ENCODE data around the gene DGKB. TPM values are rescaled to one million over a fixed set of nuclear protein-coding genes. Genes with fewer than 3 reads are reported as not detected.

DGKB gene
- polyA plus RNA-seq, 1 donor (not counting 4 experiments of a cell fraction or from before 2014, with no cell fraction given): 0.01 TPM

DNA sequence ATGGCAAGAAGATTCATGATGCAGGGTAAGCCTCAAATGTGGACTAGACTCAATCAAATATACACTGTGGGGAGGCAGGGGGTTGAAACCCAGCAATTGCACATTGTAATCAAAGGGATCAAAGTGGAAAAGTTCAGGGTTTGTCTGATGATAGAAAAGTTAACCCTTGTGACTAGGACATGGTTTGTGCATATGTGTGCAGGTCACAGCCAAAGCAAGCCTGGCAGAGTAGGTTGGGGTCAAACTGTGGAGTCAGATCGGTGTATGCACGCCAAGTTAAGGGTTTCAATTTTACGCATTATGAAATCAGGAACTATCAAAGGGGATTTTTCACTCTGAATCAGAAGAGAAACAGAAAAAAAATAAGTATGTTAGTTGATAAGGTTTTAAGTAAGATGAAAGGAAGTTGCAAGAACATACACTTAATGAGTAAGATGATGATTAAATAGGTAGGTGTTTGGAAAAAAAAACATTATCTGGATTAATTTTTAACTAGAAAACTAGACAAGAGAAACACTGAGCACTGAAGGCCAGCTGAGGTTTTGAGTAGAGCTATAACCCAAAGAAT, 188.3 kb downstream of the DGKB start:
- Histone ChIP-seq H4K20me1 (ENCODE audit: control insufficient read depth, extremely low read depth, insufficient read depth, low read length) (no peaks in the 10 kb centered on the region), H3K27me3 (ENCODE audit: control insufficient read depth, extremely low read depth, insufficient read depth, low read length) (no peaks in the 10 kb centered on the region), H3K27ac (ENCODE audit: control insufficient read depth, insufficient read depth, low read length) (no peak overlapping the region), H3K4me3 (ENCODE audit: control insufficient read depth in 2 of 3, extremely low read depth in 1 of 3, insufficient read depth in 2 of 3, low read depth in 1 of 3, low read length in 3 of 3) (no peak overlapping the region), H3K79me2 (ENCODE audit: control insufficient read depth, insufficient read depth, low read length) (no peaks in the 10 kb centered on the region), H3K4me1 (ENCODE audit: control insufficient read depth, extremely low read depth, insufficient read depth, low read length) (no peaks in the 10 kb centered on the region), H3K9me1 (ENCODE audit: control insufficient read depth, extremely low read depth, insufficient read depth, low read length) (no peaks in the 10 kb centered on the region), H3K9me3 (ENCODE audit: control insufficient read depth, low read depth, low read length) (no peaks in the 10 kb centered on the region), H3K36me3 (ENCODE audit: control insufficient read depth in 2 of 2, extremely low read depth in 1 of 2, insufficient read depth in 2 of 2, low read length in 2 of 2) (no peaks in the 10 kb centered on the region), H2AFZ (ENCODE audit: control insufficient read depth, low read length) (no peak overlapping the region), H3K4me2 (ENCODE audit: control insufficient read depth, extremely low read depth, insufficient read depth, low read depth, low read length) (no peak overlapping the region), H3K9ac (ENCODE audit: control insufficient read depth, extremely low read depth, insufficient read depth, low read length) (no peak overlapping the region)
- TF ChIP-seq, protein P1, sequence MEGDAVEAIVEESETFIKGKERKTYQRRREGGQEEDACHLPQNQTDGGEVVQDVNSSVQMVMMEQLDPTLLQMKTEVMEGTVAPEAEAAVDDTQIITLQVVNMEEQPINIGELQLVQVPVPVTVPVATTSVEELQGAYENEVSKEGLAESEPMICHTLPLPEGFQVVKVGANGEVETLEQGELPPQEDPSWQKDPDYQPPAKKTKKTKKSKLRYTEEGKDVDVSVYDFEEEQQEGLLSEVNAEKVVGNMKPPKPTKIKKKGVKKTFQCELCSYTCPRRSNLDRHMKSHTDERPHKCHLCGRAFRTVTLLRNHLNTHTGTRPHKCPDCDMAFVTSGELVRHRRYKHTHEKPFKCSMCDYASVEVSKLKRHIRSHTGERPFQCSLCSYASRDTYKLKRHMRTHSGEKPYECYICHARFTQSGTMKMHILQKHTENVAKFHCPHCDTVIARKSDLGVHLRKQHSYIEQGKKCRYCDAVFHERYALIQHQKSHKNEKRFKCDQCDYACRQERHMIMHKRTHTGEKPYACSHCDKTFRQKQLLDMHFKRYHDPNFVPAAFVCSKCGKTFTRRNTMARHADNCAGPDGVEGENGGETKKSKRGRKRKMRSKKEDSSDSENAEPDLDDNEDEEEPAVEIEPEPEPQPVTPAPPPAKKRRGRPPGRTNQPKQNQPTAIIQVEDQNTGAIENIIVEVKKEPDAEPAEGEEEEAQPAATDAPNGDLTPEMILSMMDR (optimal IDR thresholded peaks at IDR 0.05 in 1 of 3, IDR thresholded peaks at IDR 0.05 in 1 of 3, conservative IDR thresholded peaks at IDR 0.05 in 1 of 3; ENCODE audit: extremely low read depth in 1 of 3, insufficient read depth in 2 of 3, low read length in 3 of 3): no peak
- TF ChIP-seq EZH2 (IDR thresholded peaks at IDR 0.05; ENCODE audit: low read length): no peak
- dilution Hi-C loops (cut with MboI; ENCODE audit: extremely low pct_ligation_motif_present, low sequenced_read_pairs): no loop called here
- FAIRE-seq (no peak), DNase-seq (ENCODE audit: low read depth, low spot score) (no peak)

DNA sequence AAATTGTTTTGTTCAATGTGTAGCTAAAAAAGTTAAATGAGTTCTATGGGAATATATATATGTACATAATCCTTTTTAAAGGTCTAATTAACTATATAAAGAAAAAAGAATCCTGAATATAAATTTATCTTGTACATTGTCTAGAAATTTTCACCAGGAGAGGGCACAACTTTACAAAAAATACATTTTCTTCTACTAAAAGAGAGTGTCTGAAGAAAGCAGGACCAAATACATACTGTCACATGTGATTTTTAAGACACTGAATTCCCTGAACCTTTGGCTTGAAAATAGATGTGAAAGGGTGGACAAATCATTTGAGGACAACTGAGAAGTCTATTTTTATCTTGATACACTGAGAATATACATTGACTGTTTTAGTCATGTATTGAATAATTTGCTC, 204.3 kb downstream of the DGKB start:
- dilution Hi-C loops (cut with MboI; ENCODE audit: extremely low pct_ligation_motif_present, low sequenced_read_pairs): no loop called here
- Histone ChIP-seq H3K79me2 (ENCODE audit: control insufficient read depth, insufficient read depth, low read length) (no peaks in the 10 kb centered on the region), H3K36me3 (ENCODE audit: control insufficient read depth in 2 of 2, extremely low read depth in 1 of 2, insufficient read depth in 2 of 2, low read length in 2 of 2) (no peaks in the 10 kb centered on the region), H3K9me3 (ENCODE audit: control insufficient read depth, low read depth, low read length) (no peaks in the 10 kb centered on the region), H3K4me2 (ENCODE audit: control insufficient read depth, extremely low read depth, insufficient read depth, low read depth, low read length) (no peak overlapping the region), H2AFZ (ENCODE audit: control insufficient read depth, low read length) (no peak overlapping the region), H3K4me3 (ENCODE audit: control insufficient read depth in 2 of 3, extremely low read depth in 1 of 3, insufficient read depth in 2 of 3, low read depth in 1 of 3, low read length in 3 of 3) (no peak overlapping the region), H3K9ac (ENCODE audit: control insufficient read depth, extremely low read depth, insufficient read depth, low read length) (no peak overlapping the region), H4K20me1 (ENCODE audit: control insufficient read depth, extremely low read depth, insufficient read depth, low read length) (no peaks in the 10 kb centered on the region), H3K9me1 (ENCODE audit: control insufficient read depth, extremely low read depth, insufficient read depth, low read length) (no peaks in the 10 kb centered on the region), H3K27me3 (ENCODE audit: control insufficient read depth, extremely low read depth, insufficient read depth, low read length) (no peaks in the 10 kb centered on the region), H3K4me1 (ENCODE audit: control insufficient read depth, extremely low read depth, insufficient read depth, low read length) (no peaks in the 10 kb centered on the region), H3K27ac (ENCODE audit: control insufficient read depth, insufficient read depth, low read length) (no peak overlapping the region)
- TF ChIP-seq, protein P1 (optimal IDR thresholded peaks at IDR 0.05 in 1 of 3, IDR thresholded peaks at IDR 0.05 in 1 of 3, conservative IDR thresholded peaks at IDR 0.05 in 1 of 3; ENCODE audit: extremely low read depth in 1 of 3, insufficient read depth in 2 of 3, low read length in 3 of 3): no peak
- TF ChIP-seq EZH2 (IDR thresholded peaks at IDR 0.05; ENCODE audit: low read length): no peak
- DNase-seq (ENCODE audit: low read depth, low spot score) (no peak), FAIRE-seq (no peak)

Measured in keratinocyte (primary cell).